Measurements from ENCODE around the gene SMARCA4.

DNA sequence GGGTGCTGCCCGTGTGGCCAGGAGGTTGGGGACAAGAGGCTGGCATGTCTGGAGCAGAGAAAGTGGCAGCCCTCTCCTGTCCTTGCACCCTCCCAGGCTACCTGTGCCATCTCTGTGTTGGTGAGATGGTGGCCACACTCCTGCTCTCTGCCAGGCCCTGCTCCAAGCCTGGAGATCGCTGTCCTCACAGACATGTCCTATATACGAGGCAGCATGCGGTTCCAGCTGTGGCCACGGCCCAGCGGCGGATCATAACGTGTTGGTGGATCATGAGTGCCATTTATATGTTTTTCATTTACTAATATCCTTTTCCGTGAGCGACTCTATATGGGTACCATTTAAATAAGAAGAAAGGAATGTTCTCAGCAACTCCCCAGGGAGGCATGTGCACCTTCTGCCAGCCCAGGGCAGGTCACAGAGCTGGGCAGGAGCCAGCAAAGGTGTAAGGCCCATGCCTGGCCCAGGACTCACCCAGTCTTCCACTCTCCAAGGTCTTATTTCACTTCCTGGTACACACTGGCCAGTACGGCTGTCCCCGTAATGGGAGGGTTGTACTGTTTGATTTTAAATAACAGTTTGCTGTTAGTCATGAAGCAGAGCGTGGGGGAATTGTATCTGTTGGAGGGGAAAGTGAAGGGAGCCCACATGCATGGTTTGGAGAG is 81.3 kb downstream of the SMARCA4 start:
- TF ChIP-seq, protein P1, sequence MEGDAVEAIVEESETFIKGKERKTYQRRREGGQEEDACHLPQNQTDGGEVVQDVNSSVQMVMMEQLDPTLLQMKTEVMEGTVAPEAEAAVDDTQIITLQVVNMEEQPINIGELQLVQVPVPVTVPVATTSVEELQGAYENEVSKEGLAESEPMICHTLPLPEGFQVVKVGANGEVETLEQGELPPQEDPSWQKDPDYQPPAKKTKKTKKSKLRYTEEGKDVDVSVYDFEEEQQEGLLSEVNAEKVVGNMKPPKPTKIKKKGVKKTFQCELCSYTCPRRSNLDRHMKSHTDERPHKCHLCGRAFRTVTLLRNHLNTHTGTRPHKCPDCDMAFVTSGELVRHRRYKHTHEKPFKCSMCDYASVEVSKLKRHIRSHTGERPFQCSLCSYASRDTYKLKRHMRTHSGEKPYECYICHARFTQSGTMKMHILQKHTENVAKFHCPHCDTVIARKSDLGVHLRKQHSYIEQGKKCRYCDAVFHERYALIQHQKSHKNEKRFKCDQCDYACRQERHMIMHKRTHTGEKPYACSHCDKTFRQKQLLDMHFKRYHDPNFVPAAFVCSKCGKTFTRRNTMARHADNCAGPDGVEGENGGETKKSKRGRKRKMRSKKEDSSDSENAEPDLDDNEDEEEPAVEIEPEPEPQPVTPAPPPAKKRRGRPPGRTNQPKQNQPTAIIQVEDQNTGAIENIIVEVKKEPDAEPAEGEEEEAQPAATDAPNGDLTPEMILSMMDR (IDR thresholded peaks at IDR 0.05): no peak
- TF ChIP-seq POLR2A (IDR thresholded peaks at IDR 0.05): no peak

Data from Peyer's patch (tissue), 4 donors.